SK-N-SH (cell line): Measurements from ENCODE around the gene ABHD11. TPM values are rescaled to one million over a fixed set of nuclear protein-coding genes. Genes with fewer than 3 reads are reported as not detected.

ENCODE experiments used
- CTCF ChIA-PET: fragments of 300-600, 350-600 bp; formaldehyde crosslinking; extraction: SDS; loops from one replicate; lab custom pipeline; 2021; lab: Yijun Ruan, JAX
- POLR2A ChIA-PET: fragments of 350-600 bp; sonication (Branson Sonifier 250); formaldehyde crosslinking; extraction: SDS; loops from one replicate; lab custom pipeline; 2020; ENCODE audit warnings: antibody characterized with exemption, inconsistent platforms; lab: Yijun Ruan, JAX
- DNase-seq: peaks from one replicate; pipeline ENCODE4 v3.0.0; 2012
- H2AFZ ChIP-seq: fragments of 200-600 bp; sonication (generic); 2 replicates; pipeline ENCODE4 v1.8.1; 2016; ENCODE audit warnings: antibody characterized with exemption, mild to moderate bottlenecking, low read depth
- H3F3A ChIP-seq: fragments of 200-600 bp; sonication (generic); replicated peaks from 2 replicates; pipeline ENCODE3; 2016; ENCODE audit warnings: antibody characterized with exemption, mild to moderate bottlenecking; ENCODE audit not compliant: insufficient read depth
- H3K27ac ChIP-seq, 2 experiments: fragments of 200-500 bp in 1 of 2; fragments of 200-600 bp in 1 of 2; sonication (Bioruptor generic) in 1 of 2; sonication (generic), shearing (Covaris generic) in 1 of 2; 2 replicates each; pipeline versions ENCODE4 v1.5.1 to v1.6.1; 2014 to 2016; ENCODE audit warnings: low read depth in 2 of 2, inconsistent platforms in 1 of 2, low read length in 1 of 2, mild to moderate bottlenecking in 1 of 2, mixed read lengths in 1 of 2
- H3K27me3 ChIP-seq: fragments of 200-600 bp; sonication (generic), shearing (Covaris generic); 2 replicates; pipeline ENCODE4 v1.6.1; 2016; ENCODE audit warnings: mixed run types; ENCODE audit not compliant: insufficient read depth
- H3K36me3 ChIP-seq, 2 experiments: fragments of 200-500 bp in 1 of 2; fragments of 200-600 bp in 1 of 2; sonication (Bioruptor generic) in 1 of 2; sonication (generic) in 1 of 2; replicated peaks in 1 of 2; 2 replicates each; pipeline versions ENCODE3 to v1.5.1; 2014 to 2016; ENCODE audit warnings: low read length in 1 of 2, mild to moderate bottlenecking in 1 of 2; ENCODE audit not compliant: insufficient read depth in 2 of 2, control insufficient read depth in 1 of 2
- H3K4me1 ChIP-seq, 2 experiments: fragments of 200-500 bp in 1 of 2; fragments of 200-600 bp in 1 of 2; sonication (Bioruptor generic) in 1 of 2; sonication (generic), shearing (Covaris generic) in 1 of 2; 2 replicates each; pipeline versions ENCODE4 v1.5.1 to v1.6.1; 2014 to 2016; ENCODE audit warnings: low read depth in 1 of 2, low read length in 1 of 2, mixed run types in 1 of 2; ENCODE audit not compliant: insufficient read depth in 2 of 2, control insufficient read depth in 1 of 2
- H3K4me2 ChIP-seq: fragments of 200-600 bp; sonication (generic), shearing (Covaris generic); 2 replicates; pipeline ENCODE4 v1.6.1; 2017; ENCODE audit warnings: mixed run types
- H3K4me3 ChIP-seq, 2 experiments: fragments of 200-500 bp in 1 of 2; fragments of 200-600 bp in 1 of 2; sonication (Bioruptor generic) in 1 of 2; sonication (generic), shearing (Covaris generic) in 1 of 2; 2 replicates each; pipeline versions ENCODE4 v1.5.1 to v1.8.1; 2014 to 2016; ENCODE audit warnings: low read depth in 2 of 2, inconsistent platforms in 1 of 2, low read length in 1 of 2, mild to moderate bottlenecking in 1 of 2, mixed read lengths in 1 of 2, moderate library complexity in 1 of 2
- H3K79me2 ChIP-seq: fragments of 200-600 bp; sonication (generic); 2 replicates; pipeline ENCODE4 v1.8.1; 2017; ENCODE audit warnings: mild to moderate bottlenecking; ENCODE audit not compliant: insufficient read depth
- H3K9ac ChIP-seq: fragments of 200-600 bp; sonication (generic); 2 replicates; pipeline ENCODE4 v1.6.1; 2017; ENCODE audit warnings: mixed run types
- H3K9me2 ChIP-seq: fragments of 200-600 bp; sonication (generic); 2 replicates; pipeline ENCODE4 v1.6.1; 2017; ENCODE audit warnings: mixed run types
- H3K9me3 ChIP-seq: fragments of 200-600 bp; sonication (generic); 2 replicates; pipeline ENCODE4 v1.6.1; 2017; ENCODE audit warnings: mixed run types, mild to moderate bottlenecking, moderate library complexity
- H4K20me1 ChIP-seq: fragments of 200-600 bp; sonication (generic); 2 replicates; pipeline ENCODE4 v1.6.1; 2017; ENCODE audit warnings: mild to moderate bottlenecking, mixed run types; ENCODE audit not compliant: insufficient read depth
- ELF1 ChIP-seq: IDR thresholded peaks from 2 replicates; pipeline ENCODE4 v1.4.0; 2012
- FOSL2 ChIP-seq: IDR thresholded peaks from 2 replicates; pipeline ENCODE4 v1.4.0; 2012; ENCODE audit warnings: low read depth, mild to moderate bottlenecking, moderate library complexity, borderline replicate concordance
- FOXJ3 ChIP-seq: sonication (generic); formaldehyde crosslinking; IDR thresholded peaks from 2 replicates; pipeline ENCODE4 v1.5.1; 2020; ENCODE audit warnings: mild to moderate bottlenecking, missing genetic modification reagents
- GATA2 ChIP-seq: sonication (generic); formaldehyde crosslinking; IDR thresholded peaks from 2 replicates; pipeline ENCODE4 v1.5.0; 2020; ENCODE audit warnings: mild to moderate bottlenecking, missing genetic modification reagents
- JUND ChIP-seq: IDR thresholded peaks from 2 replicates; pipeline ENCODE4 v1.4.0; 2012
- MXI1 ChIP-seq: IDR thresholded peaks from 2 replicates; pipeline ENCODE4 v1.6.1; 2012; ENCODE audit warnings: mild to moderate bottlenecking, low read depth, low read length, improper control_type of control experiment
- POLR2AphosphoS5 ChIP-seq: IDR thresholded peaks from 2 replicates; pipeline ENCODE4 v1.6.1; 2012; ENCODE audit warnings: low read depth, low read length
- RXRA ChIP-seq: IDR thresholded peaks from 2 replicates; pipeline ENCODE4 v1.4.0; 2012; ENCODE audit warnings: low read depth, mild to moderate bottlenecking, borderline replicate concordance
- TEAD4 ChIP-seq: IDR thresholded peaks from 2 replicates; pipeline ENCODE4 v1.4.0; 2012; ENCODE audit warnings: mild to moderate bottlenecking, borderline replicate concordance; ENCODE audit not compliant: insufficient read depth
- WGBS: methylation state at CpG from one replicate; pipeline ENCODE4 v1.1.6; 2017; ENCODE audit warnings: low lambda C conversion rate; 5-methylcytosine and 5-hydroxymethylcytosine counted together
- polyA plus RNA-seq, 3 experiments: library from polyadenylated mRNA; depleted of rRNA; stranded (reverse); fragments of >200 nt; gene quantifications; 2 replicates each; pipeline ENCODE4 v1.2.3, GENCODE V29; 2012
- TF ChIP-seq, protein P1 (sequence below): fragments of 150-350 bp; IDR thresholded peaks from 2 replicates; pipeline ENCODE4 v1.6.1; 2016; ENCODE audit warnings: mild to moderate bottlenecking, low read depth, low read length
- TF ChIP-seq, protein P2 (sequence below): IDR thresholded peaks from 2 replicates; pipeline ENCODE4 v1.4.0; 2012; ENCODE audit warnings: low read depth, borderline replicate concordance

The ABHD11 gene
- polyA plus RNA-seq, 1 of the 3 experiments (the other 2 are of a cell fraction) = 29.9 TPM

GRCh38 chr7:73740771-73741170, 2.2 kb upstream of the ABHD11 start:
- Histone ChIP-seq H3K27ac (no peak overlapping the region), H3K9me3 (no peaks in the 10 kb centered on the region), H3K9me2 (no peaks in the 10 kb centered on the region), H4K20me1 (no peaks in the 10 kb centered on the region), H3K4me3 (no peak overlapping the region), H3K79me2 (peaks cover 28% of the 10 kb centered on the region; the same call in 1 of the 2 replicates), H3F3A (peaks cover 10% of the 10 kb centered on the region), H3K4me1 (peaks cover 7 to 10% of the 10 kb centered on the region in 2 experiments; a peak in 2 of 4 replicates), H2AFZ (no peak overlapping the region), H3K27me3 (no peaks in the 10 kb centered on the region), H3K4me2 (no peak overlapping the region), H3K36me3 (peaks cover 8 to 11% of the 10 kb centered on the region in 2 experiments), H3K9ac (no peak overlapping the region)
- POLR2A ChIA-PET = interaction anchor here (0.5 kb wide), 1 partner anchor 21 kb away, joined by 5 read pairs; no protein-coding TSS in a partner anchor
- WGBS = 91% methylated on average over 5 of the region's 5 CpGs
- no peak for DNase-seq
- CTCF ChIA-PET = interaction anchor here (1.1 to 8.4 kb wide), 6 partner anchors 17 to 286 kb away, joined by 3 to 89 read pairs (median 4); no protein-coding TSS in a partner anchor
- TF ChIP-seq JUND = no peak

GRCh38 chr7:73740212-73740611, 1.6 kb upstream of the ABHD11 start:
- POLR2A ChIA-PET = interaction anchor here (0.5 kb wide), 1 partner anchor 21 kb away, joined by 5 read pairs; no protein-coding TSS in a partner anchor
- CTCF ChIA-PET = interaction anchor here (1.1 to 12.8 kb wide), 8 partner anchors 9 to 287 kb away, joined by 3 to 272 read pairs (median 6); no protein-coding TSS in a partner anchor
- WGBS = 96% methylated on average over 7 of the region's 7 CpGs

DNA sequence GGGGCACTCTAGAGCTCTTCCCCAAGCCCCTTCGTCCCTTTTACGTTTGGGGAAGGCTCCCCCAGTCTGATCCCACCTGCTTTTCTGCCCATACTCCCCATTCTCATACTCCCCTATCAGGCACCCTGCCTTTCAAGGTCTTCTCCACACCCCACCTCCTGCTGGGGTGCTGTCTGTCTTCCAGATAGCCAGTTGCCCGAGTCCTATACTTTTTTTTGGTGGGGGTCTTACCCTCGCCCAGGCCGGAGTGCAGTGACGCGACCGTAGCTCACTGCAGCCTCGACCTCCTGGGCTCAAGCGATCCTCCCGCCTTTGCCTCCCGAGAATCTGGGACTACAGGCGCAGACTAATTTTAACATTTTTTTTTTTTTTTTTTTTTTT, 775 bp upstream of the ABHD11 start:
- no peaks in the 10 kb centered on the region for H3K27me3 ChIP-seq
- peaks cover 10% of the 10 kb centered on the region for H3F3A ChIP-seq
- peaks cover 8 to 11% of the 10 kb centered on the region in 2 experiments for H3K36me3 ChIP-seq
- WGBS = 47% methylated on average over 13 of the region's 13 CpGs
- no peaks in the 10 kb centered on the region for H3K9me2 ChIP-seq
- DNase-seq = no peak
- H4K20me1 ChIP-seq = no peaks in the 10 kb centered on the region
- peak overlapping the region; percentile 97 for H2AFZ ChIP-seq
- H3K27ac ChIP-seq = peak overlapping the region; percentile 25 to 81; a peak in 3 of 4 replicates
- POLR2A ChIA-PET = interaction anchor here (0.9 to 2.0 kb wide), 5 partner anchors 11 to 183 kb away, joined by 3 to 5 read pairs (median 4); partner anchors contain the start of gene METTL27
- peak overlapping the region; percentile 75 for H3K9ac ChIP-seq
- H3K4me2 ChIP-seq = peak overlapping the region; percentile 100
- peaks cover 28% of the 10 kb centered on the region; the same call in 1 of the 2 replicates for H3K79me2 ChIP-seq
- H3K9me3 ChIP-seq = no peaks in the 10 kb centered on the region
- TF ChIP-seq ELF1 (no peak), MXI1 (no peak), FOXJ3 (CRISPR knock-in tag) (no peak), JUND (no peak), FOSL2 (no peak)
- TF ChIP-seq, protein P1, sequence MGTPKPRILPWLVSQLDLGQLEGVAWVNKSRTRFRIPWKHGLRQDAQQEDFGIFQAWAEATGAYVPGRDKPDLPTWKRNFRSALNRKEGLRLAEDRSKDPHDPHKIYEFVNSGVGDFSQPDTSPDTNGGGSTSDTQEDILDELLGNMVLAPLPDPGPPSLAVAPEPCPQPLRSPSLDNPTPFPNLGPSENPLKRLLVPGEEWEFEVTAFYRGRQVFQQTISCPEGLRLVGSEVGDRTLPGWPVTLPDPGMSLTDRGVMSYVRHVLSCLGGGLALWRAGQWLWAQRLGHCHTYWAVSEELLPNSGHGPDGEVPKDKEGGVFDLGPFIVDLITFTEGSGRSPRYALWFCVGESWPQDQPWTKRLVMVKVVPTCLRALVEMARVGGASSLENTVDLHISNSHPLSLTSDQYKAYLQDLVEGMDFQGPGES = no peak
- TF ChIP-seq, all 33 proteins: peak for 0
- peaks cover 7 to 13% of the 10 kb centered on the region in 2 experiments; a peak in 2 of 4 replicates for H3K4me1 ChIP-seq
- H3K4me3 ChIP-seq = peak overlapping the region; percentile 76 to 93
- CTCF ChIA-PET = interaction anchor here (1.0 to 12.8 kb wide), 11 partner anchors 10 to 208 kb away, joined by 3 to 272 read pairs (median 6); partner anchors contain the start of gene STX1A

More at GRCh38 chr7:73740212-73740611, 1.6 kb upstream of the ABHD11 start:
- no peak overlapping the region for H3K4me2 ChIP-seq
- H3K4me3 ChIP-seq = no peak overlapping the region
- H3K4me1 ChIP-seq = peaks cover 7 to 10% of the 10 kb centered on the region in 2 experiments; a peak in 2 of 4 replicates
- no peak overlapping the region for H3K9ac ChIP-seq
- no peak overlapping the region for H3K27ac ChIP-seq
- H3F3A ChIP-seq = peaks cover 10% of the 10 kb centered on the region
- no peaks in the 10 kb centered on the region for H4K20me1 ChIP-seq
- H2AFZ ChIP-seq = no peak overlapping the region
- TF ChIP-seq RXRA = no peak
- TF ChIP-seq TEAD4 = no peak
- TF ChIP-seq, protein P1 = no peak
- TF ChIP-seq POLR2AphosphoS5 = no peak
- TF ChIP-seq, protein P2, sequence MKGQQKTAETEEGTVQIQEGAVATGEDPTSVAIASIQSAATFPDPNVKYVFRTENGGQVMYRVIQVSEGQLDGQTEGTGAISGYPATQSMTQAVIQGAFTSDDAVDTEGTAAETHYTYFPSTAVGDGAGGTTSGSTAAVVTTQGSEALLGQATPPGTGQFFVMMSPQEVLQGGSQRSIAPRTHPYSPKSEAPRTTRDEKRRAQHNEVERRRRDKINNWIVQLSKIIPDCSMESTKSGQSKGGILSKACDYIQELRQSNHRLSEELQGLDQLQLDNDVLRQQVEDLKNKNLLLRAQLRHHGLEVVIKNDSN = no peak
- no peak for TF ChIP-seq GATA2
- DNase-seq = no peak
- H3K79me2 ChIP-seq = peaks cover 28% of the 10 kb centered on the region; the same call in 1 of the 2 replicates
- peaks cover 8 to 11% of the 10 kb centered on the region in 2 experiments for H3K36me3 ChIP-seq
- H3K9me2 ChIP-seq = no peaks in the 10 kb centered on the region
- H3K27me3 ChIP-seq = no peaks in the 10 kb centered on the region
- H3K9me3 ChIP-seq = no peaks in the 10 kb centered on the region
